Activated gamma-delta T cell treated with anti-CD3 and anti-CD28 coated beads, Interleukin-2, amount 50 U/mL, for 16 hours (primary cell): ENCODE data around the gene RPL32.
"Not testable (repeated sequence)": the region's sequence is repeated elsewhere in the genome, so short reads cannot be mapped to it uniquely, and the experiment has no call there.

ENCODE experiments used
- DNase-seq: peaks from one replicate; pipeline ENCODE4 v3.0.0-alpha.2; 2020; ENCODE audit warnings: low read depth

The RPL32 gene

GRCh38 chr3:12841149-12841969 lies at the start of gene RPL32:
TSS of gene RPL32 (minus strand) at chr3:12841565. CDS start at chr3:12840237, 1,328 bp downstream.
- DNase-seq: peak; percentile 78

- DNase-seq: no peak
These were observed 49.4 kb upstream of the RPL32 start for GRCh38 chr3:12890610-12891390.

- DNase-seq: no peak
These were observed 45.4 kb upstream of the RPL32 start for GRCh38 chr3:12886736-12887135.

- no peak for DNase-seq
These were observed 44.8 kb upstream of the RPL32 start for GRCh38 chr3:12886106-12886679.

- DNase-seq: no peak
These were observed 44.2 kb upstream of the RPL32 start for GRCh38 chr3:12885583-12885930.

GRCh38 chr3:12884790-12885582 lies 43.6 kb upstream of the RPL32 start:
- DNase-seq: no peak

- DNase-seq: no peak
These were observed 42.9 kb upstream of the RPL32 start for GRCh38 chr3:12884186-12884680.

GRCh38 chr3:12882336-12883310 lies 41.3 kb upstream of the RPL32 start:
- no peak for DNase-seq

GRCh38 chr3:12881858-12882257 lies 40.5 kb upstream of the RPL32 start:
- DNase-seq: not testable (repeated sequence)

- DNase-seq: no peak
These were observed 37.9 kb upstream of the RPL32 start for GRCh38 chr3:12879191-12879815.

GRCh38 chr3:12878758-12879157 lies 37.4 kb upstream of the RPL32 start:
- DNase-seq: not testable (repeated sequence)

- no peak for DNase-seq
These were observed 36.8 kb upstream of the RPL32 start for GRCh38 chr3:12878141-12878574.

GRCh38 chr3:12877040-12877439 lies 35.7 kb upstream of the RPL32 start:
- no peak for DNase-seq

GRCh38 chr3:12875857-12876836 lies 34.8 kb upstream of the RPL32 start:
- DNase-seq: no peak

GRCh38 chr3:12871404-12871983 lies 30.1 kb upstream of the RPL32 start:
- DNase-seq: no peak

GRCh38 chr3:12870942-12871341 lies 29.6 kb upstream of the RPL32 start:
- no peak for DNase-seq

GRCh38 chr3:12869035-12869621 lies 27.8 kb upstream of the RPL32 start:
- no peak for DNase-seq
